DOHH2 (cell line): ENCODE results near the gene TMEM26.

Source experiments
- H3F3A ChIP-seq: fragments of 200-600 bp; sonication (generic), shearing (Covaris generic); 2 replicates; pipeline ENCODE4 v1.6.0; 2016; ENCODE audit warnings: antibody characterized with exemption, mild to moderate bottlenecking; ENCODE audit not compliant: control insufficient read depth, insufficient read depth
- H3K27ac ChIP-seq: fragments of 200-600 bp; sonication (generic); 2 replicates; pipeline ENCODE4 v1.5.1; 2014; ENCODE audit warnings: low read depth, mild to moderate bottlenecking, low read length, moderate library complexity
- H3K27me3 ChIP-seq: fragments of 200-600 bp; sonication (generic); 2 replicates; pipeline ENCODE4 v1.6.1; 2014; ENCODE audit warnings: mild to moderate bottlenecking, low read length, mixed read lengths; ENCODE audit not compliant: control insufficient read depth
- H3K36me3 ChIP-seq: fragments of 200-600 bp; sonication (generic); 2 replicates; pipeline ENCODE4 v1.6.1; 2014; ENCODE audit warnings: mild to moderate bottlenecking, low read length, moderate library complexity, mixed read lengths; ENCODE audit not compliant: control insufficient read depth
- H3K4me1 ChIP-seq: fragments of 200-600 bp; sonication (generic); 2 replicates; pipeline ENCODE4 v1.6.1; 2014; ENCODE audit warnings: mild to moderate bottlenecking, low read length, mixed read lengths; ENCODE audit not compliant: control insufficient read depth
- H3K4me2 ChIP-seq: fragments of 200-600 bp; sonication (generic); 2 replicates; pipeline ENCODE4 v1.6.0; 2014; ENCODE audit warnings: mild to moderate bottlenecking, low read length, moderate library complexity
- H3K4me3 ChIP-seq: fragments of 200-600 bp; sonication (generic); 2 replicates; pipeline ENCODE4 v1.5.1; 2014; ENCODE audit warnings: mild to moderate bottlenecking, low read length, mixed read lengths
- H3K79me2 ChIP-seq: fragments of 200-600 bp; sonication (generic); 2 replicates; pipeline ENCODE4 v1.6.1; 2014; ENCODE audit warnings: mild to moderate bottlenecking, low read length, mixed read lengths; ENCODE audit not compliant: control insufficient read depth
- H3K9me2 ChIP-seq: fragments of 200-600 bp; sonication (generic); replicated peaks from 2 replicates; pipeline ENCODE4 v1.6.1; 2014; ENCODE audit warnings: mild to moderate bottlenecking, low read length, mixed read lengths; ENCODE audit not compliant: control insufficient read depth
- H3K9me3 ChIP-seq: fragments of 200-600 bp; sonication (generic); 2 replicates; pipeline ENCODE4 v1.6.1; 2014; ENCODE audit warnings: antibody characterized with exemption, low read length, mixed read lengths; ENCODE audit not compliant: control insufficient read depth, insufficient read depth
- H4K20me1 ChIP-seq: fragments of 200-600 bp; sonication (generic); 2 replicates; pipeline ENCODE4 v1.6.0; 2014; ENCODE audit warnings: low read depth, mild to moderate bottlenecking, antibody characterized with exemption, low read length, moderate library complexity; ENCODE audit not compliant: control insufficient read depth, insufficient read depth
- EZH2phosphoT487 ChIP-seq: fragments of 200-600 bp; sonication (generic); IDR thresholded peaks from 2 replicates; pipeline ENCODE4 v1.6.1; 2017; ENCODE audit warnings: borderline replicate concordance, mild to moderate bottlenecking, antibody characterized with exemption, low read length, moderate library complexity, mixed read lengths
- TF ChIP-seq, protein P1 (sequence below): fragments of 200-600 bp; sonication (generic); IDR thresholded peaks from one replicate; pipeline ENCODE4 v1.5.1; 2014; ENCODE audit warnings: antibody characterized with exemption, mild to moderate bottlenecking, low read depth, low read length; ENCODE audit not compliant: poor library complexity, severe bottlenecking

TMEM26 gene

DNA sequence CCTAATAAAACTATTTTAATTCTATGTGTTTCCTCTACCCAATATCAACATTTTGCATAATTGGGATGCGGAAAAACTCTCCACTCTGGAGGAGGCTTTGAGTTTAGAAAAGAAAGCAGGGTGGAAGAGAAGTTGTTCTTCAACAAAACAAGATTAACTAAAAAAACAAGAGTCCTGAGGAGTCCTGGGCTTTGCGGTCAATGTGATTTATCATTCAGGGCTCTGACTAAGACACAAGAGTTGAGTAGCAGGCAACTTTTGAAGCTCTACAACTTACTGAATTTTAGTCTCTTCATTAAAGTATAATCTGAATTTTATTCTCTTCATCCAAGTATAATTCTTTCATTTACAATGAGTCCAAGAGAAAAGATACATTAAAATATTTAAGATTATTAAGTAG lies 18.3 kb upstream of the TMEM26 start:
- no peaks in the 10 kb centered on the region for H4K20me1 ChIP-seq
- H3K36me3 ChIP-seq = no peaks in the 10 kb centered on the region
- no peak overlapping the region for H3K4me2 ChIP-seq
- H3K9me3 ChIP-seq = no peaks in the 10 kb centered on the region
- H3K4me1 ChIP-seq = no peaks in the 10 kb centered on the region
- 0 out of 2 replicates have a peak, but pooled peaks cover 5% of the 10 kb centered on the region for H3K27me3 ChIP-seq
- H3K79me2 ChIP-seq = no peaks in the 10 kb centered on the region
- H3F3A ChIP-seq = no peaks in the 10 kb centered on the region
- H3K27ac ChIP-seq = no peak overlapping the region
- H3K4me3 ChIP-seq = no peak overlapping the region
- no peaks in the 10 kb centered on the region for H3K9me2 ChIP-seq
- no peak for TF ChIP-seq EZH2phosphoT487
- TF ChIP-seq, protein P1, sequence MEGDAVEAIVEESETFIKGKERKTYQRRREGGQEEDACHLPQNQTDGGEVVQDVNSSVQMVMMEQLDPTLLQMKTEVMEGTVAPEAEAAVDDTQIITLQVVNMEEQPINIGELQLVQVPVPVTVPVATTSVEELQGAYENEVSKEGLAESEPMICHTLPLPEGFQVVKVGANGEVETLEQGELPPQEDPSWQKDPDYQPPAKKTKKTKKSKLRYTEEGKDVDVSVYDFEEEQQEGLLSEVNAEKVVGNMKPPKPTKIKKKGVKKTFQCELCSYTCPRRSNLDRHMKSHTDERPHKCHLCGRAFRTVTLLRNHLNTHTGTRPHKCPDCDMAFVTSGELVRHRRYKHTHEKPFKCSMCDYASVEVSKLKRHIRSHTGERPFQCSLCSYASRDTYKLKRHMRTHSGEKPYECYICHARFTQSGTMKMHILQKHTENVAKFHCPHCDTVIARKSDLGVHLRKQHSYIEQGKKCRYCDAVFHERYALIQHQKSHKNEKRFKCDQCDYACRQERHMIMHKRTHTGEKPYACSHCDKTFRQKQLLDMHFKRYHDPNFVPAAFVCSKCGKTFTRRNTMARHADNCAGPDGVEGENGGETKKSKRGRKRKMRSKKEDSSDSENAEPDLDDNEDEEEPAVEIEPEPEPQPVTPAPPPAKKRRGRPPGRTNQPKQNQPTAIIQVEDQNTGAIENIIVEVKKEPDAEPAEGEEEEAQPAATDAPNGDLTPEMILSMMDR = no peak

DNA sequence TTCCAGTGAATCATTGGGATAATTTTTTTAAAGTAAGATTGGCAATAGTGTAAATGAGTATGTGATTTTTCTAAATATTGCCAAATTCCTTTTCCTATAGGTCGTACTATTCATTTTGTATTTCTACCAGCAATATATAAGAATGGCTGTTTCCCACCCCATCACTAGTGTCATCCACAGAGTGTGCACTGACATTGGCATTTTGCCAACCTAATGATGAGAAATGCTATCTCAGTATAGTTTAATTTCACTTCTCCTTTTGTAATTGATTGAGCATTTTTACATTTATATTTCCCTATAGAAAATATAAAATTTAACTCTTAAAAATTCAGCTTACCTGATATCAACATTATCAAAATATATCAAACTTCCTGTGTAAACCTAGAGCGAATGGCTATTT lies 17.6 kb upstream of the TMEM26 start:
- Histone ChIP-seq H3K9me3 (no peaks in the 10 kb centered on the region), H4K20me1 (no peaks in the 10 kb centered on the region), H3K4me2 (no peak overlapping the region), H3K9me2 (no peaks in the 10 kb centered on the region), H3F3A (no peaks in the 10 kb centered on the region), H3K79me2 (no peaks in the 10 kb centered on the region), H3K4me3 (no peak overlapping the region), H3K36me3 (no peaks in the 10 kb centered on the region), H3K27me3 (0 out of 2 replicates have a peak, but pooled peaks cover 5% of the 10 kb centered on the region), H3K27ac (no peak overlapping the region), H3K4me1 (no peaks in the 10 kb centered on the region)
- TF ChIP-seq EZH2phosphoT487 = no peak
- TF ChIP-seq, protein P1 = no peak

GRCh38 chr10:61465901-61466632 lies 12.9 kb upstream of the TMEM26 start:
- Histone ChIP-seq H3K9me2 (no peaks in the 10 kb centered on the region), H3K27me3 (no peaks in the 10 kb centered on the region), H3K9me3 (no peaks in the 10 kb centered on the region), H3K4me3 (no peak overlapping the region), H4K20me1 (no peaks in the 10 kb centered on the region), H3K27ac (no peak overlapping the region), H3K4me1 (no peaks in the 10 kb centered on the region), H3K79me2 (no peaks in the 10 kb centered on the region), H3F3A (no peaks in the 10 kb centered on the region), H3K4me2 (no peak overlapping the region), H3K36me3 (no peaks in the 10 kb centered on the region)
- no peak for TF ChIP-seq EZH2phosphoT487

DNA sequence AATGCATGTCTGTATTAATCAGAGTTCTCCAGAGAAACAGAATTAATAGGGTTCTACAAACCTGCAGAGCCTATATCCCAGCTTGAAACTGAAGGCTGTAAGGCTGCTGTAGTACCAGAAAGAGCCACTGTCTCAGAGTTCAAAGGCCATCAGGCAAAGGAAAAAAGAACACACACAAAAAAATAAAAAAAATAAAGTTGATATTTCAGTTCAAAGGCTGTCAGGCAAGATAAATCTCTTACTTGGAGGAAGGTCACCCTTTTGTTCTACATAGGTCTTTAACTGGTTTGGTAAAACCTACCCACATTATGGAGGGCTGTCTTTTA lies 12.0 kb upstream of the TMEM26 start:
- no peak overlapping the region for H3K4me2 ChIP-seq
- H3K36me3 ChIP-seq = no peaks in the 10 kb centered on the region
- no peaks in the 10 kb centered on the region for H3K79me2 ChIP-seq
- H4K20me1 ChIP-seq = no peaks in the 10 kb centered on the region
- no peaks in the 10 kb centered on the region for H3K27me3 ChIP-seq
- TF ChIP-seq EZH2phosphoT487 = no peak
- TF ChIP-seq, protein P1 = no peak
- no peaks in the 10 kb centered on the region for H3K9me3 ChIP-seq
- no peak overlapping the region for H3K4me3 ChIP-seq
- H3K4me1 ChIP-seq = no peaks in the 10 kb centered on the region
- H3F3A ChIP-seq = no peaks in the 10 kb centered on the region
- no peak overlapping the region for H3K27ac ChIP-seq
- H3K9me2 ChIP-seq = no peaks in the 10 kb centered on the region
